Stimulated activated naive CD8-positive, alpha-beta T cell treated with anti-CD3 and anti-CD28 coated beads, Interleukin-15, amount 100 ng/mL, for 72 hours (primary cell): ENCODE data around the gene ARHGAP42.

ENCODE experiments used
- ATAC-seq: fragments of 150-1000 bp; cut with Tn5 transposase; 2 replicates; pipeline ENCODE4 v1.10.0; 2021; ENCODE audit warnings: mild to moderate bottlenecking, moderate library complexity
- DNase-seq, 2 donors: peaks; one replicate each; pipeline ENCODE4 v3.0.0; 2021 to 2022
- H3K27ac Mint-ChIP-seq, 2 donors: one replicate each; pipeline ENCODE4 v1.8.0; 2022; ENCODE audit warnings: mild to moderate bottlenecking in 2 of 2, mixed read lengths in 2 of 2, moderate library complexity in 2 of 2
- H3K27me3 Mint-ChIP-seq: one replicate; pipeline ENCODE4 v1.8.0; 2022; ENCODE audit warnings: mixed read lengths
- H3K4me1 Mint-ChIP-seq: one replicate; pipeline ENCODE4 v1.8.0; 2022; ENCODE audit warnings: mild to moderate bottlenecking, mixed read lengths
- H3K4me3 Mint-ChIP-seq, 2 donors: one replicate each; pipeline ENCODE4 v1.8.0; 2022; ENCODE audit warnings: mild to moderate bottlenecking in 2 of 2, mixed read lengths in 2 of 2, moderate library complexity in 1 of 2
- H3K9me3 Mint-ChIP-seq, 2 donors: one replicate each; pipeline ENCODE4 v1.8.0; 2022; ENCODE audit warnings: mixed read lengths in 2 of 2

ARHGAP42 gene

GRCh38 chr11:100832829-100833228, 145.7 kb downstream of the ARHGAP42 start:
- Mint-ChIP-seq H3K9me3 (no peaks in the 10 kb centered on the region), H3K4me1 (no peaks in the 10 kb centered on the region), H3K27me3 (no peaks in the 10 kb centered on the region), H3K27ac (no peak overlapping the region), H3K4me3 (no peak overlapping the region)
- no peak for DNase-seq
- no peak for ATAC-seq

DNA sequence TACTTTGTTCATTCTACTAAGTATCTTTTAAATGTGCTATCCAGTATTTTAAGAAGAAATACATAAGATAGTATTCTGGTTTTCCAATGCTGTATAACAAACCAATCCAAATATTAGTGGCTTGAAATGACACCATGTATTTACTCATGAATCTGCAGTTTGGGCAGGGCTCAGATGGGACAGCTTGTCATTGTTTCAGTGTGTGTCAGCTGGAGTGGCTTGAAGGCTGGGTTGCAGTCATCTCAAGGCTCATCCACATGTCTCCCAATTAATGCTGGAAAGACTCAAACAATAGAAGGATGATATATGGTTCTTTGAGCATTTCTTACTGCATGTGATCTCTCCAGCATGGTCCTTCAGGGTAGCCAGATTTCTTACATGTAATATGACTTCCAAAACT, 146.2 kb downstream of the ARHGAP42 start:
- Mint-ChIP-seq H3K4me3 (no peak overlapping the region), H3K27me3 (no peaks in the 10 kb centered on the region), H3K9me3 (no peaks in the 10 kb centered on the region), H3K4me1 (no peaks in the 10 kb centered on the region), H3K27ac (no peak overlapping the region)
- ATAC-seq (no peak), DNase-seq (no peak)

DNA sequence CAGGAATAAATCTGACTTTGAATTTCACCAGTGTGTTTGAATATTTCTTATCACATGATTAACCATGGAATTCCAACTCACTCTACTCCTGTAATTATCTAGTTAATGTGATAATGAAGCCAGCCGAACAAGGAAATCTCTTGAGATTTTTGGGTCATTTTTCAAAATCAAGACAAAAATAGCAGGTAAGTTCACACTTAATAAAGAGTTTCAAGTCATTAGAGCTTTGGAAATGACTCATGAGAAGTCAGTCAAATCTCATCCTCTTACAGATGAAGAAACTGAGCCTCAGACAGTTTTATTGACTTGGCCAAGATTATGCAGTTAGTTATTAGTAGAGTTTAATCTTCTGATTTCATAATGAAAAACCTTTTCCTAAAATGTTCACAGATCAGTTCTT, 148.8 kb downstream of the ARHGAP42 start:
- Mint-ChIP-seq H3K27me3 (no peaks in the 10 kb centered on the region), H3K4me3 (no peak overlapping the region), H3K9me3 (no peaks in the 10 kb centered on the region), H3K4me1 (no peaks in the 10 kb centered on the region), H3K27ac (no peak overlapping the region)
- ATAC-seq: no peak
- no peak for DNase-seq

- H3K4me1 Mint-ChIP-seq: no peaks in the 10 kb centered on the region
- H3K9me3 Mint-ChIP-seq: no peaks in the 10 kb centered on the region
Observed at GRCh38 chr11:100837311-100837710, 150.2 kb downstream of the ARHGAP42 start.

DNA sequence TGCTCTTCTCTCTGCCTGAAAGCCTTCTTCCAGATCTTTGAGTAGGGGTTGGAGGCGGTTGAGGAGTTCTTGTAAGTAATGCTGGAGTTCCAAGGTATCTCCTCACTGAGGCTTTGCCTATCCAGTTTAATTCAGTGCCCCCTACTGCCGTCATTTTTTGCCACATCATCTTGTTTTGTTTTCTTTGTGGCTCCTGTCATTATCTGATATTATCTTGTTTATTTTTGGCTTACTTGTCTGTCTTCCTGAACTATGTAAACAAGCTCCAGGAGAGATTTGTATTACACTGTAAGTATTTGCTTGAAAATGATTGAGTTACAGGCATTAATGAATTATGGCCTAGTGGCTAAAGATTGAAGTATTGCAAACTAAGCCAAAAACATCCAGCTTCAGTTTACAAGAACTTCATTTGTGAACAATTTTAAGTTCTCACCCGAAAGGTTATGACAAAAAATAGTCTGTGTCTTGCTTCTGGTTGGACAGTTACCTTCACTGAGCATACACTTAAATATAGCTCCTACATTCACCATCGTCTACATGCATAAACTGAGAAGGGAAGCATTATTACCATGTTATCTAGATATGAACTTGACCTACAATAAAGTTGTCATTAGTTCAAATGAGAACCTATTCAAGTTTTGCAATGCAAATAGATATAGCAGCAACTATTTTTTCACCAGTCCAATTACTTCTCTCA, 154.8 kb downstream of the ARHGAP42 start:
- ATAC-seq (no peak), DNase-seq (no peak)
- Mint-ChIP-seq H3K27me3 (no peaks in the 10 kb centered on the region), H3K9me3 (no peaks in the 10 kb centered on the region), H3K27ac (no peak overlapping the region), H3K4me3 (no peak overlapping the region), H3K4me1 (no peaks in the 10 kb centered on the region)

More at GRCh38 chr11:100837311-100837710, 150.2 kb downstream of the ARHGAP42 start:
- H3K27ac Mint-ChIP-seq: no peak overlapping the region
- no peak for DNase-seq
- no peaks in the 10 kb centered on the region for H3K27me3 Mint-ChIP-seq
- H3K4me3 Mint-ChIP-seq: no peak overlapping the region
- no peak for ATAC-seq

GRCh38 chr11:100847696-100848216, 160.7 kb downstream of the ARHGAP42 start:
- no peak for ATAC-seq
- H3K4me1 Mint-ChIP-seq: no peaks in the 10 kb centered on the region

DNA sequence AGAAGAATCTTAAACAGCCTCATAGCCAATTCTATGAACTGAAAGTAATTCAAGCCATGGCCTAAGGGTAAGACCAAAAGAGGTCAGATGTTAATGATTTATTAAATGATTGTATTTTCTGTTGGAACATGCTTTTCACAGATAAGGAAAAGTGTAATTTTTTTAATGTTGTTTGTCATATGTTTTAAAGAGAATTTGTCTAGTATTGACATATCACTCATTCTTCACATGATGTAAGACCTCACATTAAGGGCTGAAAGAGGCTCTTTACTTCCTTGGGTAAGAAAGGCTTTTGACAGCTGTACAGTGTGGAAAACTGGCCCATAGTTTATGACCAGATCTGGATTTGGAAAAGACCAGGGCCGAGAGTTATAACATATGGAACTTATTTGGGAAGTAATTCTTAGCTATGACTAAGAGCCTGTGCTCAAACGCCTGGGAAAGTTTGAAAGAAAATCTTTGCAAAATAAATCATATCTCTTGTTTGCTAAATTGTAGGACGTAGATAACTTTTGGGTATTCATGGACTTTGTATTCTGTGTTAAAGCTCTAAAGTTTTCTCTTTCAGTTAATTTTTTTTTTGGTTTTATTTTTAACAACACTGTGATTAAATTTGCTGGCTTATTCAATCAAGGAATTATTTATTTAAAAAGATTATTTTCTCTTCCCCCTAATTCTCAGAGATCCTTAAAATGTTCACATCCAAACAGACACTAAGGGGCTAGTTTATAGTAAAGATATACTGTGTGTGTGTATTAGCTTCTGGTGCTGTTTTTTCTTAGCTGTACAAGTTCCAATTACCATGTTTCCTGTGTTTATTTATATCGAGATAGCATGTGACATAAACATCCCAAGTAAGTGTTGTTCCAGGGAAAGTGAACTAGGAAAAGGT, 162.2 kb downstream of the ARHGAP42 start:
- Mint-ChIP-seq H3K9me3 (no peaks in the 10 kb centered on the region), H3K4me1 (no peaks in the 10 kb centered on the region), H3K4me3 (no peak overlapping the region), H3K27ac (no peak overlapping the region), H3K27me3 (no peaks in the 10 kb centered on the region)
- no peak for DNase-seq
- ATAC-seq: no peak

More at GRCh38 chr11:100847696-100848216, 160.7 kb downstream of the ARHGAP42 start:
- Mint-ChIP-seq H3K27ac (no peak overlapping the region), H3K4me3 (no peak overlapping the region), H3K27me3 (no peaks in the 10 kb centered on the region), H3K9me3 (no peaks in the 10 kb centered on the region)
- DNase-seq: no peak

DNA sequence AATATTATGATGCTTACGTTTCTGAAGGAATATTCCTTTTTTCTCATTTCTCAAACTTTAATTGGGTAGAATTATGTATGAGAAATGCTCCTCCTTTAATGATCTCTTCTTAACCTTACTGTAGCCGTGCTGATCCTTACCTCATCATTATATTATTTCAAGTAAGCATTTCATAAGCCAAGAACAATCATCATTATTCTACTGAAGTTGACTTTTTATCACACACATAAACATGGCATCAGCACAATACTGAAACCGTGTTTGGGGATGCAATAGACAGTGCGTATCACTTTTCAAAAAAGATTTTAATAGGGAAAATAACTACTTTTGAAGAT, 162.8 kb downstream of the ARHGAP42 start:
- ATAC-seq: no peak
- Mint-ChIP-seq H3K27ac (no peak overlapping the region), H3K27me3 (no peaks in the 10 kb centered on the region)

GRCh38 chr11:100851147-100851546, 164.1 kb downstream of the ARHGAP42 start:
- Mint-ChIP-seq H3K27ac (no peak overlapping the region), H3K4me3 (no peak overlapping the region), H3K9me3 (no peaks in the 10 kb centered on the region), H3K4me1 (no peaks in the 10 kb centered on the region), H3K27me3 (no peaks in the 10 kb centered on the region)
- DNase-seq (no peak), ATAC-seq (no peak)

More for the DNA sequence above, 162.8 kb downstream of the ARHGAP42 start:
- H3K4me1 Mint-ChIP-seq: no peaks in the 10 kb centered on the region
- no peak for DNase-seq
- H3K4me3 Mint-ChIP-seq: no peak overlapping the region
- no peaks in the 10 kb centered on the region for H3K9me3 Mint-ChIP-seq

GRCh38 chr11:100851584-100852152, 164.6 kb downstream of the ARHGAP42 start:
- Mint-ChIP-seq H3K4me3 (no peak overlapping the region), H3K27me3 (no peaks in the 10 kb centered on the region), H3K4me1 (no peaks in the 10 kb centered on the region), H3K27ac (no peak overlapping the region), H3K9me3 (no peaks in the 10 kb centered on the region)
- ATAC-seq (no peak), DNase-seq (no peak)

GRCh38 chr11:100855466-100856067, 168.5 kb downstream of the ARHGAP42 start:
- H3K27me3 Mint-ChIP-seq: no peaks in the 10 kb centered on the region
- no peak overlapping the region for H3K27ac Mint-ChIP-seq
- H3K9me3 Mint-ChIP-seq: no peaks in the 10 kb centered on the region
- no peak for DNase-seq
- no peak overlapping the region for H3K4me3 Mint-ChIP-seq
- no peak for ATAC-seq
- no peaks in the 10 kb centered on the region for H3K4me1 Mint-ChIP-seq

DNA sequence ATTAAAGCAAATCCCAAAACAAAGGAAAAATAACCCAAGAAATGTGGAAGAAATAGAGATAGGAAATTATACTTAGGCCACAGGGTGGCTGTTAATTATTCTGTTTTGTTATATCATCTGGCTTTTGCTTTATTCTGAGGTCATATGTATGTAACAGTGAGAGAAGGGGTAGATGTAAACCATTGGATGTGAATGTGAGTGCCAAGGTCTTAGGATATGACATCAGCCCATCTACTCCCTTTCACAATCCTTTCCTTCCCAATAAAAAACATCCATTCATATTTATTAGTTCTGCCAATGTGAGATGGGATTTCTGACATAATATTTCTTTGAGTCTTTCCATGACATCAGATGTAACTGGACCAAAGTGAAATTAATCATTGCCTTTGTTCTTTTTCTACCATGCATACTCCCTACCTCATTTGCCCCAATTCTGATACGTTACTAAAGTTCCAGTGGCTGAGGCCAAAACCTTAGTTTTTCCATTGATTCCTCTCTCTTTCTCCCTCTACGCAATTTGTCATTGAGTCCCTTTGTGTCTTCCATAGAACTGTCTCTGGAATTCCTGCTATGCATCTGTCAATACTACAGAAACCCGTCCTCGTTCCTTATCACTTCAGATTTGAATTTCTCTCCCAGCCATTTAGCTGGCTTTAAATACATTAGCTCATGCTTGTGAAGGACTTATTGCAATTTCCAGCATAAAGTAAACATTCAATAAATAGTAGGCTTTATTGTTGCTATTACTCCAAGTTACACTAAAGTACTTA, 170.3 kb downstream of the ARHGAP42 start:
- Mint-ChIP-seq H3K9me3 (no peaks in the 10 kb centered on the region), H3K4me1 (no peaks in the 10 kb centered on the region), H3K27ac (no peak overlapping the region), H3K4me3 (no peak overlapping the region), H3K27me3 (no peaks in the 10 kb centered on the region)
- no peak for DNase-seq
- ATAC-seq: no peak

- H3K4me1 Mint-ChIP-seq: no peaks in the 10 kb centered on the region
- no peak for DNase-seq
- ATAC-seq: no peak
- no peaks in the 10 kb centered on the region for H3K9me3 Mint-ChIP-seq
- no peak overlapping the region for H3K4me3 Mint-ChIP-seq
- H3K27ac Mint-ChIP-seq: no peak overlapping the region
- no peaks in the 10 kb centered on the region for H3K27me3 Mint-ChIP-seq
Observed at GRCh38 chr11:100860318-100861155, 173.4 kb downstream of the ARHGAP42 start.

GRCh38 chr11:100861212-100861611, 174.1 kb downstream of the ARHGAP42 start:
- DNase-seq (no peak), ATAC-seq (no peak)
- Mint-ChIP-seq H3K9me3 (peaks cover 0 to 4% of the 10 kb centered on the region in 2 donors), H3K27me3 (no peaks in the 10 kb centered on the region), H3K4me1 (no peaks in the 10 kb centered on the region), H3K27ac (no peak overlapping the region), H3K4me3 (no peak overlapping the region)
